HL-60/S4 treated with retinoic acid at 250 ng/mL for 4 days and 3 days (cell line): ENCODE measurements around the gene CD37.
"Not testable (repeated sequence)": the region's sequence is repeated elsewhere in the genome, so short reads cannot be mapped to it uniquely, and the experiment has no call there.

Experiments
- in situ Hi-C: fragments of 300-500 bp; cut with MboI; formaldehyde crosslinking; loops from 2 replicates; pipeline ENCODE4 v1.7.0; 2022; ENCODE audit warnings: low sequenced_read_pairs

The CD37 gene

DNA sequence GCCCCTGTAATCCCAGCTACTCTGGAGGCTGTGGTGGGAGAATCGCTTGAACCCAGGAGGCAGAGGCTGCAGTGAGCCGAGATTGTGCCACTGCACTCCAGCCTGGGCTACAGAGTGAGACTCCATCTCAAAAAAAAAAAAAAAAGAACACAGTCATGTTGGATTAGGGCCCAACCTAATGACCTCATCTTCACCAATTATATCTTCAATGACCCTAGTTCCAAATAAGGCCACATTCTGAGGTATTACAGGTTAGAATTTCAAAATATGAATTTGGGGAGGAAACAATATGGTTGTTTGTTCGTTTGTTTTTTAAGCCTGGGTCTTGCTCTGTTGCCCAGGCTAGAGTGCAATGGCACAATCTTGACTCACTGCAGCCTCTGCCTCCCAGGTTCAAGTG is 38.0 kb downstream of the CD37 start:
- in situ Hi-C loops = not testable (repeated sequence)

GRCh38 chr19:49374665-49375434 is 39.6 kb downstream of the CD37 start:
- in situ Hi-C loops = no loop called here

GRCh38 chr19:49378512-49378911 is 43.3 kb downstream of the CD37 start:
- in situ Hi-C loops = no loop called here

GRCh38 chr19:49380391-49380790 is 45.2 kb downstream of the CD37 start:
- in situ Hi-C loops = no loop called here

GRCh38 chr19:49382639-49383038 is 47.4 kb downstream of the CD37 start:
- in situ Hi-C loops = no loop called here

- in situ Hi-C loops = no loop called here
Observed at GRCh38 chr19:49383599-49383998, 48.4 kb downstream of the CD37 start.

GRCh38 chr19:49387936-49388372 is 52.7 kb downstream of the CD37 start, which contains the start of gene KASH5:
TSS of gene KASH5 (plus strand) at chr19:49388249. CDS start at chr19:49390884, 2,635 bp downstream.
- in situ Hi-C loops = no loop called here

DNA sequence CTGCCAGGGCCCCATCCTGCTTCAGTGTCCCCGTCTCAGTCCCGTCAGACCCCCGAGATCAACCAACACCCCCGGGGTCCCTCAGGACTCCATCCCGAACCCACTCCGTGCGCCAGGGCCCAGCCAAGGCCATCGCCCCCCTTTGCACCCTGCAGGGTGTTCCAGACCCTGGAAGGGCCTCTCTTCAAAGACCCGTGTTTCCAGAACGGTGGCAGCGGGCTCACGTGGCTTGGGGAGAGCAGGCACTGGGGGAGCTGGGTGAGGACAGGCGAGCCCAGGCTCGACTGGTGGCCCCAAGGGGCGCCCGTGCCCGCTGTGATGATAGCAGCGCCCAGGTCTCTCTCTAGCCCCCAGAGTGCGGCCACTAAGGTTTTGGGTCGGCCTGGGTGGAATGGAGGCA is 54.2 kb downstream of the CD37 start:
- in situ Hi-C loops = no loop called here
